Smooth muscle cell (in vitro differentiated cells): ENCODE data around the gene BTG4. TPM values are rescaled to one million over a fixed set of nuclear protein-coding genes. Genes with fewer than 3 reads are reported as not detected.

Source experiments
- DNase-seq: peaks from one replicate; lab custom pipeline; 2025; ENCODE audit not compliant: unreplicated experiment; lab: John Stamatoyannopoulos, UW
- H2AFZ ChIP-seq: fragments of 200-600 bp; sonication (generic); 2 replicates; pipeline ENCODE4 v1.6.0; 2016; ENCODE audit warnings: antibody characterized with exemption, low read depth, mild to moderate bottlenecking
- H3F3A ChIP-seq: fragments of 200-600 bp; sonication (generic); 2 replicates; pipeline ENCODE4 v1.6.0; 2017; ENCODE audit warnings: antibody characterized with exemption, low read depth
- H3K27ac ChIP-seq: fragments of 200-600 bp; sonication (generic); 2 replicates; pipeline ENCODE4 v1.5.1; 2016; ENCODE audit warnings: low read depth, mild to moderate bottlenecking
- H3K27me3 ChIP-seq: fragments of 200-600 bp; sonication (generic); 2 replicates; pipeline ENCODE4 v1.6.1; 2016; ENCODE audit warnings: low read depth, mild to moderate bottlenecking
- H3K36me3 ChIP-seq: fragments of 200-600 bp; sonication (generic); 2 replicates; pipeline ENCODE4 v1.5.1; 2016; ENCODE audit warnings: low read depth
- H3K4me1 ChIP-seq: fragments of 200-600 bp; sonication (generic); 2 replicates; pipeline ENCODE4 v1.5.1; 2016; ENCODE audit warnings: low read depth
- H3K4me2 ChIP-seq: fragments of 200-600 bp; sonication (generic); 2 replicates; pipeline ENCODE4 v1.6.0; 2016; ENCODE audit warnings: mild to moderate bottlenecking
- H3K4me3 ChIP-seq: fragments of 200-600 bp; sonication (generic); 2 replicates; pipeline ENCODE4 v1.5.1; 2016; ENCODE audit warnings: mild to moderate bottlenecking
- H3K79me2 ChIP-seq: fragments of 200-600 bp; sonication (generic); 2 replicates; pipeline ENCODE4 v1.6.0; 2016; ENCODE audit warnings: low read depth, mild to moderate bottlenecking
- H3K9ac ChIP-seq: fragments of 200-600 bp; sonication (generic); 2 replicates; pipeline ENCODE4 v1.6.0; 2016; ENCODE audit warnings: low read depth
- H3K9me3 ChIP-seq: fragments of 200-600 bp; sonication (generic); replicated peaks from 2 replicates; pipeline ENCODE4 v1.5.1; 2016; ENCODE audit warnings: low read depth
- H4K20me1 ChIP-seq: fragments of 200-600 bp; sonication (generic); 2 replicates; pipeline ENCODE4 v1.6.0; 2016; ENCODE audit warnings: low read depth
- CTCF ChIP-seq: fragments of 200-600 bp; sonication (generic); IDR thresholded peaks from 2 replicates; pipeline ENCODE4 v1.5.1; 2017; ENCODE audit warnings: borderline replicate concordance, mild to moderate bottlenecking, antibody characterized with exemption; ENCODE audit not compliant: insufficient read depth, poor library complexity, severe bottlenecking
- WGBS: methylation state at CpG from one replicate; pipeline ENCODE4 v1.1.7; 2016; ENCODE audit warnings: low lambda C conversion rate; 5-methylcytosine and 5-hydroxymethylcytosine counted together
- polyA plus RNA-seq: library from polyadenylated mRNA; unstranded; fragments of >200 nt; fragmentation: Nextera tagmentation; extraction: Ambion mirVana; gene quantifications from 2 replicates; pipeline ENCODE4 v1.2.1, GENCODE V29; 2016
- total RNA-seq: library from RNA; depleted of rRNA; stranded (reverse); fragments of >200 nt; gene quantifications from 2 replicates; pipeline ENCODE4 v1.2.3, GENCODE V29; 2014

The BTG4 gene
- total and polyA plus RNA-seq, 2 experiments from 2014 or later, result 0.21 TPM; not detected in 1

DNA sequence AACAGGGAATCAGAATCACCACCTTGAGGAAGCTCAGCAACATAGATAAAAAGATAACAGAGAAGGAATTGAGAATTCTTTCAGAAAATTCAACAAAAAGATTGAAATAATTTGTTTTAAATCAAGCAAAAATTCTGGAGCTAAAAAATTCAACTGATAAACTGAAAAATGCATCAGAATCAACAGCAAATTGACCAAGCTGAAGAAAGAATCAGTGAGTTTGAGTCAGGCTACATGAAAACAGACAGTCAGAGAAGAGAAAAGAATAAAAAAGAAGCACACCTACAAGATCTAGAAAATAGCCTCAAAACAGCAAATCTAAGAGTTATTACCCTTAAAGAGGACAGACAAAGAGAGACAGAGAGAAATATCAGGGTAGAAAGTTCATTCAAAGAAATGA is 28.8 kb downstream of the BTG4 start:
- Histone ChIP-seq H3K4me1 (no peaks in the 10 kb centered on the region), H3K4me3 (no peak overlapping the region), H3K79me2 (no peaks in the 10 kb centered on the region), H3K9ac (no peak overlapping the region), H3K9me3 (peaks cover 5% of the 10 kb centered on the region), H3K27me3 (no peaks in the 10 kb centered on the region), H2AFZ (no peak overlapping the region), H3K27ac (no peak overlapping the region), H3K4me2 (no peak overlapping the region), H4K20me1 (no peaks in the 10 kb centered on the region), H3K36me3 (no peaks in the 10 kb centered on the region), H3F3A (no peaks in the 10 kb centered on the region)
- no peak for DNase-seq
- no peak for TF ChIP-seq CTCF

GRCh38 chr11:111479666-111480065 is 32.5 kb downstream of the BTG4 start:
- H3K9me3 ChIP-seq, result peaks cover 5% of the 10 kb centered on the region
- no peak overlapping the region for H3K9ac ChIP-seq
- H3K4me1 ChIP-seq, result no peaks in the 10 kb centered on the region
- no peaks in the 10 kb centered on the region for H3K27me3 ChIP-seq
- H4K20me1 ChIP-seq, result no peaks in the 10 kb centered on the region
- 96% methylated on average over 1 of the region's 1 CpG for WGBS
- no peak overlapping the region for H2AFZ ChIP-seq
- no peaks in the 10 kb centered on the region for H3F3A ChIP-seq
- no peaks in the 10 kb centered on the region for H3K36me3 ChIP-seq
- no peak for DNase-seq
- no peak for TF ChIP-seq CTCF
- H3K27ac ChIP-seq, result no peak overlapping the region
- H3K4me2 ChIP-seq, result no peak overlapping the region
- no peak overlapping the region for H3K4me3 ChIP-seq
- H3K79me2 ChIP-seq, result no peaks in the 10 kb centered on the region

- Histone ChIP-seq H3K27me3 (no peaks in the 10 kb centered on the region), H4K20me1 (no peaks in the 10 kb centered on the region), H3K9ac (no peak overlapping the region), H3K4me3 (no peak overlapping the region), H2AFZ (no peak overlapping the region), H3K9me3 (peaks cover under 1% of the 10 kb centered on the region), H3K36me3 (no peaks in the 10 kb centered on the region), H3F3A (no peaks in the 10 kb centered on the region), H3K4me1 (no peaks in the 10 kb centered on the region), H3K27ac (no peak overlapping the region), H3K4me2 (no peak overlapping the region), H3K79me2 (no peaks in the 10 kb centered on the region)
- no peak for DNase-seq
- 97% methylated on average over 2 of the region's 2 CpGs for WGBS
- no peak for TF ChIP-seq CTCF
Measured at GRCh38 chr11:111477898-111478297, 34.3 kb downstream of the BTG4 start.

- Histone ChIP-seq H3K4me2 (no peak overlapping the region), H3K79me2 (no peaks in the 10 kb centered on the region), H3K36me3 (no peaks in the 10 kb centered on the region), H3F3A (no peaks in the 10 kb centered on the region), H3K9ac (no peak overlapping the region), H3K27ac (no peak overlapping the region), H3K4me1 (no peaks in the 10 kb centered on the region), H3K9me3 (no peaks in the 10 kb centered on the region), H4K20me1 (no peaks in the 10 kb centered on the region), H3K4me3 (no peak overlapping the region), H3K27me3 (no peaks in the 10 kb centered on the region), H2AFZ (no peak overlapping the region)
- TF ChIP-seq CTCF, result no peak
- no peak for DNase-seq
- WGBS, result 71% methylated on average over 3 of the region's 3 CpGs
Measured at GRCh38 chr11:111476956-111477355, 35.2 kb downstream of the BTG4 start.
